IPS DF 6.9 (cell line): ENCODE data around the gene PGF.
"Not testable (repeated sequence)": the region's sequence is repeated elsewhere in the genome, so short reads cannot be mapped to it uniquely, and the experiment has no call there.

ENCODE experiments used
- DNase-seq: peaks from one replicate; pipeline ENCODE4 v3.0.0-alpha.2; 2013; ENCODE audit warnings: low read depth, low spot score
- H3K27ac ChIP-seq: one replicate; pipeline ENCODE4 v1.5.1; 2013; ENCODE audit warnings: low read length, control low read depth
- H3K27me3 ChIP-seq: 2 replicates; pipeline ENCODE4 v1.6.1; 2013; ENCODE audit warnings: mild to moderate bottlenecking, low read length; ENCODE audit not compliant: control insufficient read depth, insufficient read depth
- H3K36me3 ChIP-seq: 2 replicates; pipeline ENCODE4 v1.6.1; 2013; ENCODE audit warnings: low read length; ENCODE audit not compliant: control insufficient read depth, insufficient read depth
- H3K4me1 ChIP-seq: 2 replicates; pipeline ENCODE4 v1.6.1; 2013; ENCODE audit warnings: low read length; ENCODE audit not compliant: control insufficient read depth, insufficient read depth
- H3K4me3 ChIP-seq: 2 replicates; pipeline ENCODE4 v1.5.1; 2013; ENCODE audit warnings: mild to moderate bottlenecking, low read length
- H3K9me3 ChIP-seq: 2 replicates; pipeline ENCODE4 v1.6.1; 2013; ENCODE audit warnings: low read length, inconsistent platforms; ENCODE audit not compliant: control insufficient read depth, insufficient read depth
- WGBS: extraction: QIAGEN DNeasy Blood & Tissue Kit; methylation state at CpG from one replicate; pipeline ENCODE4 v1.1.7; 2013; ENCODE audit warnings: mixed read lengths, missing lambda C conversion rate; ENCODE audit not compliant: insufficient read length, insufficient coverage; 5-methylcytosine and 5-hydroxymethylcytosine counted together

PGF gene

GRCh38 chr14:74932401-74932901 lies 22.9 kb downstream of the PGF start:
- H3K27ac ChIP-seq = no peak overlapping the region
- no peak overlapping the region for H3K4me3 ChIP-seq
- no peak for DNase-seq
- no peaks in the 10 kb centered on the region for H3K4me1 ChIP-seq
- no CpG with 5 or more reads among the region's 6 CpGs for WGBS
- no peaks in the 10 kb centered on the region for H3K36me3 ChIP-seq
- no peaks in the 10 kb centered on the region for H3K27me3 ChIP-seq
- H3K9me3 ChIP-seq = no peaks in the 10 kb centered on the region

DNA sequence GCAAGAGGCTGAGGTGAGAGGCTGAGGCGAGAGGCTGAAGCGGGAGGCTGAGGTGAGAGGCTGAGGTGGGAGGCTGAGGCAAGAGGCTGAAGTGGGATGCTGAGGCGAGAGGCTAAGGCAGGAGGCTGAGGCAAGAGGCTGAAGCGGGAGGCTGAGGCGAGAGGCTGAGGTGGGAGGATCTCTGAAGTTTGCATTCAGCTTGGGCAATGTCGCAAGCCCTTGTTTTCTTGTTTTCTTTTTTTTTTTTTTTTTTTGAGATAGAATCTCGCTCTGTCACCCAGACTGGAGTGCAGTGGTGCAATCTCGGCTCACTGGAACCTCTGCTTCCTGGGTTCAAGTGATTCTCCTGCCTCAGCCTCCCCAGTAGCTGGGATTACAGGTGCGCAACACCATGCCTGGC lies 23.7 kb downstream of the PGF start:
- not testable (repeated sequence) for H3K36me3 ChIP-seq, H3K4me3 ChIP-seq, DNase-seq, H3K27ac ChIP-seq, H3K4me1 ChIP-seq, H3K27me3 ChIP-seq, H3K9me3 ChIP-seq
- no CpG with 5 or more reads among the region's 9 CpGs for WGBS

GRCh38 chr14:74929242-74929641 lies 26.2 kb downstream of the PGF start:
- Histone ChIP-seq H3K4me1 (no peaks in the 10 kb centered on the region), H3K27me3 (no peaks in the 10 kb centered on the region), H3K27ac (no peak overlapping the region), H3K9me3 (no peaks in the 10 kb centered on the region), H3K4me3 (no peak overlapping the region), H3K36me3 (no peaks in the 10 kb centered on the region)
- WGBS = no CpG with 5 or more reads among the region's 6 CpGs
- no peak for DNase-seq

DNA sequence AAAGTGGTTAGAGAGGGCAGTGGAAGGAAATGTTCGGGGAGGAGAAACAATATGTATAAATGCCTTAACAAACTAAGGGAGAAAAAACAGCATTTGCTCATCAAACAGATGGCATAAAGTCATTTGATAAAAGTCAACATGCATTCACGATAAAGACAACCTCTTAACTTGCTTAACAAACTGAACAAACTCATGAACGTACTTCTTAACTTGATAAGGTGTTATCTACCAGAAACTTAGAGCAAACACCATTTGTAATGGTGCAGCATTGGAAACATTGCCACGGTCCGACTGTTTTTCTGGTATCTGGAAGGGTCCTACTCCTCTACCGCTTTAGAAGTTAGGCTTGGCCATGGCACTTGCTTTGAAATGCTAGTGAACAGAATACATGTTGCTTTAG lies 28.2 kb downstream of the PGF start:
- H3K27me3 ChIP-seq = no peaks in the 10 kb centered on the region
- DNase-seq = no peak

DNA sequence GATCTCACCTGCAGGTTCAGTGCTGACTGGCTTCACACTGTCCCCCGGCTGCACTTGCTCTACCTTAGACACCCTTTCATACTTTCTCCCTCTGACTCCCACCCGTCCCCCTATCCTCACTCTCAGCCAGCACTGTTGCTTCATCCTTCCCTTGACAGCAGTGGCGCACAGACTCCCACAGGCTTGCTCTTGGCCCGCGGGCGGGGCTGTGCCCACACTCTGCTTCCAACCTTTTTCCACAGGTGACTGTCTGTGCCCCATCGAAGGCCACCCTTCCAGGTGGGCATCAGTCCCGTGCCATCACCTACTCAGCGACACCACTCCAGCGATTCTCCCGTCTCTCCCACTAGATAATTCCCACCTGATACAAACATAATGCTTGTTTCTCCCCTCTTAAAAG lies 31.3 kb downstream of the PGF start:
- no peak for DNase-seq
- Histone ChIP-seq H3K4me1 (no peaks in the 10 kb centered on the region), H3K4me3 (no peak overlapping the region), H3K27me3 (no peaks in the 10 kb centered on the region), H3K27ac (no peak overlapping the region), H3K9me3 (no peaks in the 10 kb centered on the region), H3K36me3 (no peaks in the 10 kb centered on the region)
- WGBS = no CpG with 5 or more reads among the region's 11 CpGs

More for the DNA sequence above, 28.2 kb downstream of the PGF start:
- Histone ChIP-seq H3K9me3 (no peaks in the 10 kb centered on the region), H3K27ac (no peak overlapping the region), H3K4me3 (no peak overlapping the region), H3K36me3 (no peaks in the 10 kb centered on the region), H3K4me1 (no peaks in the 10 kb centered on the region)
- no CpG with 5 or more reads among the region's 6 CpGs for WGBS

- peak; percentile 76 for DNase-seq
- no CpG with 5 or more reads among the region's 51 CpGs for WGBS
- no peak within 1 kb of the TSS for H3K27ac ChIP-seq
Observed at GRCh38 chr14:74922752-74923401, 32.5 kb downstream of the PGF start, which contains the start of gene RPS6KL1. Gene RPS6KL1 (minus strand): TSS chr14:74923260. CDS start chr14:74921541, 1,719 bp downstream.

DNA sequence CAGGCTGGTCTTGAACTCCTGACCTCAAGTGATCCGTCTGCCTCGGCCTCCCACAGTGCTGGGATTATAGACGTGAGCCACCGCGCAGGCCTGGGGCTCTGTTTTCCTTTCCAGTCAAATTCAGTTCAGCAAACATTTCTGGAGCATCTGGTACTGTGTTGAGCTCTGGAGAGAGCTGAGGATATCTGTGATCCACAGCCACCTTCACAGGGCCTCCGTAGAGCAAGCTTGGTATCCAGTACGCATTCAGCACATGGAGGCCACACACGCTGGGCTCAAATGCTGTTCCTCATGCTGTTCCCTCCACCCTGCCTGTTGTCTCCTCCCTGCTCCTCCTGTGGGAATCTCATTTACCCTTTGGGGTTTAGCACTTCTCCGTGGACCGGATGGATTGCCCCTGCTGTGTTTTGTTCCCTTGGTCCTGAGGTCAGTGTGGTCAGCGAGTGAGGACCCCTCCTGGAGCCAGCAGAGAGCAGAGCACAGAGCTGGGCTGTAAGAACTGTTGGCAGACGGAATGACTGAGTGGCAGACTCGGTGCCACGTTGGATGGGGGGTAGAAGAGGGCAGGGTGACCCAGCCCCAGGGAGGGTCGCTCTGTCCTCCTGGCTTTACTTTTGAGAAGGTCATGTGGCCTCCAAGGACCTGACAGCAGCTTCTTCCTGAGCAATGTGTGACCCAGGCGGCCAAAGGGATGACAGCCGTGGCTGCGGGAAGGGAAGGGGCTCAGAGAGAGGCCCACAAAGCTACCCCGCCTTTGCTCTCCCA lies 33.2 kb downstream of the PGF start:
- Histone ChIP-seq H3K9me3 (no peaks in the 10 kb centered on the region), H3K27ac (no peak overlapping the region), H3K27me3 (no peaks in the 10 kb centered on the region), H3K4me1 (no peaks in the 10 kb centered on the region), H3K4me3 (peak overlapping the region; percentile 82; the same call in 1 of the 2 replicates), H3K36me3 (no peaks in the 10 kb centered on the region)
- WGBS = no CpG with 5 or more reads among the region's 19 CpGs
- DNase-seq = no peak

More at GRCh38 chr14:74922752-74923401, 32.5 kb downstream of the PGF start, which contains the start of gene RPS6KL1:
- no peaks in the 10 kb centered on the region for H3K9me3 ChIP-seq
- peak within 1 kb of the TSS; percentile 82 for H3K4me3 ChIP-seq
- H3K4me1 ChIP-seq = no peaks in the 10 kb centered on the region
- no peaks in the 10 kb centered on the region for H3K36me3 ChIP-seq
- H3K27me3 ChIP-seq = no peaks in the 10 kb centered on the region

DNA sequence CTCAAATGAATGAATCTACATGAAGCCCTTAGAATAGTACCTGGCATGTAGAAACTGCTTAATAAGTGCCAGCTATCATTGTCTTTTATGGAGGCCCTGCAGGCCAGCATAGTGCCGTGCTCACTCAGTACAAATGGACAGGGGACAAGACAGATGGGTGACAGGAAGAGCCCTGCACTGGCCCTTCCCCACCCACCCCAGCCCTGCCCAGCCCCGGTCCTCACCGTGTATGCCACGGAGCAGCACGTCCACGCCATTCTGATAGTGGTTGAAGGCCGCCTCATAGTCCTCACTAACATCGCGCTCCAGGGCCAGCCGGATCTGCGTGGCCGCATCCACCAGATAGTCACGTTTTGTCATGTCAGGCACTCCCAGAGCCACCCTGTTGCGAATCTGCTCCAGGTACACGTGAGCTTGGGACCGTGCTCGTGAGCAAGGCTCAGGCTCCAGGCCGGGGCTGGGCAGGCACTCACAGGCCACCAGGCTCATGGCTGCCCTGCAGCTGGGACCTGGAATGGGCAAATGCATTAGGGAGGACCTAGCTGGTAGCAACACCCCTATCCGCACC lies 34.3 kb downstream of the PGF start:
- Histone ChIP-seq H3K36me3 (no peaks in the 10 kb centered on the region), H3K9me3 (no peaks in the 10 kb centered on the region), H3K4me3 (no peak overlapping the region), H3K27me3 (no peaks in the 10 kb centered on the region), H3K27ac (no peak overlapping the region), H3K4me1 (no peaks in the 10 kb centered on the region)
- DNase-seq = no peak
- WGBS = no CpG with 5 or more reads among the region's 19 CpGs

GRCh38 chr14:74920281-74920680 lies 35.1 kb downstream of the PGF start:
- no peaks in the 10 kb centered on the region for H3K4me1 ChIP-seq
- WGBS = no CpG with 5 or more reads among the region's 4 CpGs
- no peaks in the 10 kb centered on the region for H3K27me3 ChIP-seq
- DNase-seq = no peak
- H3K4me3 ChIP-seq = no peak overlapping the region
- H3K36me3 ChIP-seq = no peaks in the 10 kb centered on the region
- H3K27ac ChIP-seq = no peak overlapping the region
- H3K9me3 ChIP-seq = no peaks in the 10 kb centered on the region

DNA sequence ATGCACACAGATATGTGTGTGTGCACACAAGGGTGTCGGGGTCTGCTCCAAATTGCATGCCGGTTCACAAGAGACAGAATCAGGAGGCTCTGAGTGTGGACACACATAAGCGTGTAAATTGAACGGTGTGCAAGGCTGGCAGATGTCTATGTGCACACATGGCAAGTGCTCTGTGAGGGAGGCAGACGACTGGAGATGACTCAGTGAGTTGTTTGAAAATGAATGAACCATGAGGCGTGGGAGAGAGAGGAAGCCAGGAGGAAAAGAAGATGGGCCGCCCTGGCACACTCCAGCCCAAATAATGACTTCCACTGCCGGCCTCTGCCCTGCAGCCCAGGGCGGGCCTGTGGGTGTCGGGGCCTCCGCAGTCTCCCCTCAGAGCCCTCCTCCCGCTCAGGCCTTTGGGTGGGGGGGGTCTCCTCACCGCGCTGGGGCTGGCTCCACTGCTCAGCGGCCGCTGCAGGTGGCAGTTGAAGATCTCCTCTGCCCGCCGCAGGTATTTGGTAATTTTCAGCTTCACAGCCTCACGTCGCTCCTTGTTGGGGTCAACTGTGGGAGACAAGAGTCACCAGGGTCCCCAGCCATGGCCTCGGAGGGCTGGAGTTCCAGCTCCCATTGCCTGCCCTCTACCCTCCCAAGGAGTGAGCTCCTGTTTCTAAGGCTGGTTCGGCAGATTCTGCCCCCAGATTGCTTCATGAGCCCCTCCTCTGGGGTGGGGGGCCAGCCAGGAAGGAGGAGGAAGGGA lies 35.8 kb downstream of the PGF start:
- DNase-seq = no peak
- Histone ChIP-seq H3K27me3 (no peaks in the 10 kb centered on the region), H3K36me3 (no peaks in the 10 kb centered on the region), H3K27ac (no peak overlapping the region), H3K4me1 (no peaks in the 10 kb centered on the region), H3K9me3 (no peaks in the 10 kb centered on the region), H3K4me3 (no peak overlapping the region)
- WGBS = no CpG with 5 or more reads among the region's 22 CpGs
